ENCODE measurements around the gene CLEC2D. TPM values are rescaled to one million over a fixed set of nuclear protein-coding genes. Genes with fewer than 3 reads are reported as not detected.

Gene CLEC2D
- total RNA-seq, 1 donor from 2014 or later = 20.7 TPM

GRCh38 chr12:9648701-9649531 is 20.6 kb upstream of the CLEC2D start:
- no peak for TF ChIP-seq CTCF (IDR thresholded peaks at IDR 0.05; ENCODE audit: unreplicated experiment)
- H3K4me3 Mint-ChIP-seq = peak overlapping the region; percentile 89
- H3K27ac Mint-ChIP-seq = peak overlapping the region; percentile 91
- no peaks in the 10 kb centered on the region for H3K27me3 Mint-ChIP-seq (ENCODE audit: low read depth)
- DNase-seq (ENCODE audit: low spot score in 2 of 2, unreplicated experiment in 2 of 2) = no peak
- H3K36me3 Mint-ChIP-seq = peaks cover 14% of the 10 kb centered on the region
- peaks cover 4% of the 10 kb centered on the region for H3K9me3 Mint-ChIP-seq
- peaks cover 45% of the 10 kb centered on the region for H3K4me1 Mint-ChIP-seq

GRCh38 chr12:9649532-9649940 is 20.0 kb upstream of the CLEC2D start:
- Mint-ChIP-seq H3K4me3 (peak overlapping the region; percentile 89), H3K9me3 (peaks cover 4% of the 10 kb centered on the region), H3K36me3 (peaks cover 15% of the 10 kb centered on the region), H3K27ac (peak overlapping the region; percentile 91), H3K4me1 (peaks cover 45% of the 10 kb centered on the region), H3K27me3 (ENCODE audit: low read depth) (no peaks in the 10 kb centered on the region)
- no peak for TF ChIP-seq CTCF (IDR thresholded peaks at IDR 0.05; ENCODE audit: unreplicated experiment)
- DNase-seq (ENCODE audit: low spot score in 2 of 2, unreplicated experiment in 2 of 2) = no peak

GRCh38 chr12:9650151-9650576 is 19.3 kb upstream of the CLEC2D start:
- Mint-ChIP-seq H3K27ac (peak overlapping the region; percentile 88), H3K9me3 (peaks cover 3% of the 10 kb centered on the region), H3K4me3 (peak overlapping the region; percentile 89), H3K4me1 (peaks cover 45% of the 10 kb centered on the region), H3K27me3 (ENCODE audit: low read depth) (no peaks in the 10 kb centered on the region), H3K36me3 (peaks cover 15% of the 10 kb centered on the region)
- TF ChIP-seq CTCF (IDR thresholded peaks at IDR 0.05; ENCODE audit: unreplicated experiment) = no peak
- no peak for DNase-seq (ENCODE audit: low spot score in 2 of 2, unreplicated experiment in 2 of 2)

GRCh38 chr12:9651265-9651729 is 18.2 kb upstream of the CLEC2D start:
- H3K4me3 Mint-ChIP-seq = no peak overlapping the region
- no peak for TF ChIP-seq CTCF (IDR thresholded peaks at IDR 0.05; ENCODE audit: unreplicated experiment)
- no peak for DNase-seq (ENCODE audit: low spot score in 2 of 2, unreplicated experiment in 2 of 2)
- peaks cover 23% of the 10 kb centered on the region for H3K36me3 Mint-ChIP-seq
- no peaks in the 10 kb centered on the region for H3K27me3 Mint-ChIP-seq (ENCODE audit: low read depth)
- peaks cover 45% of the 10 kb centered on the region for H3K4me1 Mint-ChIP-seq
- peak overlapping the region; percentile 33 for H3K27ac Mint-ChIP-seq
- H3K9me3 Mint-ChIP-seq = no peaks in the 10 kb centered on the region

- TF ChIP-seq CTCF (IDR thresholded peaks at IDR 0.05; ENCODE audit: unreplicated experiment) = no peak
- peaks cover 11% of the 10 kb centered on the region for H3K9me3 Mint-ChIP-seq
Measured at GRCh38 chr12:9660046-9660445, 9.5 kb upstream of the CLEC2D start.

More at GRCh38 chr12:9660046-9660445, 9.5 kb upstream of the CLEC2D start:
- no peaks in the 10 kb centered on the region for H3K4me1 Mint-ChIP-seq
- no peak overlapping the region for H3K27ac Mint-ChIP-seq
- peaks cover 69% of the 10 kb centered on the region for H3K36me3 Mint-ChIP-seq
- no peaks in the 10 kb centered on the region for H3K27me3 Mint-ChIP-seq (ENCODE audit: low read depth)
- DNase-seq (ENCODE audit: low spot score in 2 of 2, unreplicated experiment in 2 of 2) = no peak
- no peak overlapping the region for H3K4me3 Mint-ChIP-seq

Data from mesothelial cell of epicardium (in vitro differentiated cells).